Motor neuron (in vitro differentiated cells): ENCODE results near the gene WIPF2. TPM values are rescaled to one million over a fixed set of nuclear protein-coding genes. Genes with fewer than 3 reads are reported as not detected.

ENCODE experiments used
- ATAC-seq, 8 experiments: fragments of 200-7000 bp; cut with Tn5 transposase; replicated peaks in 6 of 8; 2 replicates each; pipeline ENCODE4 v1.8.0; 2021; ENCODE audit warnings: mild to moderate bottlenecking in 8 of 8, moderate library complexity in 8 of 8
- H3K27ac ChIP-seq, 2 donors: fragments of 250-450 bp; sonication (Bioruptor Pico); 2 replicates each; pipeline ENCODE4 v1.9.0; 2021; ENCODE audit warnings: antibody characterized with exemption in 2 of 2, mild to moderate bottlenecking in 2 of 2, moderate library complexity in 1 of 2
- H3K4me1 ChIP-seq, 2 donors: fragments of 250-450 bp; sonication (Bioruptor Pico); replicated peaks in 1 of 2; 2 replicates each; pipeline ENCODE4 v1.6.1; 2021; ENCODE audit warnings: antibody characterized with exemption in 2 of 2, mild to moderate bottlenecking in 2 of 2, moderate library complexity in 1 of 2
- H3K4me3 ChIP-seq, 5 donors: fragments of 250-450 bp; sonication (Bioruptor Pico); 2 replicates each; pipeline ENCODE4 v1.9.0; 2021; ENCODE audit warnings: antibody characterized with exemption in 5 of 5, mild to moderate bottlenecking in 5 of 5, moderate library complexity in 4 of 5
- WGBS, 10 experiments: fragments of 450-650 bp; shearing (Covaris generic); methylation state at CpG; one replicate each; pipeline ENCODE4 v1.0.0; 2022; 5-methylcytosine and 5-hydroxymethylcytosine counted together
- in situ Hi-C, 9 experiments: fragments of 400-800 bp; cut with MboI; loops; one replicate each; pipeline ENCODE4 v1.15.0; 2021; ENCODE audit warnings: low sequenced_read_pairs in 9 of 9, low pct_unique_long_range_greater_than_20kb in 2 of 9; ENCODE audit not compliant: unreplicated experiment in 9 of 9
- total RNA-seq, 8 experiments: library from RNA; unstranded; fragments of 300-600 nt; gene quantifications; 2 replicates each; pipeline versions ENCODE4 v1.2.3 to v1.2.4, GENCODE V29; 2022

WIPF2 gene
- total RNA-seq, 8 experiments from 2014 or later = 7.1 to 16.4 (median 11.5) TPM

GRCh38 chr17:40241252-40241834, 22.2 kb downstream of the WIPF2 start:
- peak in 4 of 8 experiments; percentile 22 to 74 (median 40) for ATAC-seq
- H3K4me1 ChIP-seq = peaks cover 8 to 20% of the 10 kb centered on the region in 2 donors
- in situ Hi-C loops = no loop called here
- H3K4me3 ChIP-seq = no peak overlapping the region
- 38 to 96% (median 72%) methylated on average over 1 to 4 of the region's 4 CpGs; no CpG with 5 or more reads in 2 of the 10 experiments for whole genome bisulfite sequencing, 10 experiments
- H3K27ac ChIP-seq = peak overlapping the region in 1 of 2 donors; percentile 42

- in situ Hi-C loops = no loop called here
- ATAC-seq = peak in 7 of 8 experiments; percentile 28 to 90 (median 80)
- H3K4me1 ChIP-seq = peaks cover 8 to 20% of the 10 kb centered on the region in 2 donors
- H3K4me3 ChIP-seq = no peak overlapping the region
- 0 to 100% (median 72%) methylated on average over 1 to 3 of the region's 3 CpGs for WGBS, 10 experiments
- peak overlapping the region in 1 of 2 donors; percentile 19 for H3K27ac ChIP-seq
These were observed 23.7 kb downstream of the WIPF2 start for GRCh38 chr17:40242774-40243173.

- peak in 1 of 8 experiments; percentile 16 for ATAC-seq
- WGBS, 10 experiments = 0 to 100% (median 80%) methylated on average over 2 to 3 of the region's 3 CpGs; no CpG with 5 or more reads in 5 of the 10 experiments
- H3K27ac ChIP-seq = no peak overlapping the region
- H3K4me3 ChIP-seq = no peak overlapping the region
- H3K4me1 ChIP-seq = peaks cover 9 to 20% of the 10 kb centered on the region in 2 donors
- in situ Hi-C loops = no loop called here
These were observed 24.7 kb downstream of the WIPF2 start for GRCh38 chr17:40243761-40244160.

- in situ Hi-C loops = no loop called here
- WGBS, 10 experiments = 50 to 100% (median 92%) methylated on average over 1 to 4 of the region's 4 CpGs; no CpG with 5 or more reads in 5 of the 10 experiments
- no peak overlapping the region for H3K27ac ChIP-seq
These were observed 25.2 kb downstream of the WIPF2 start for GRCh38 chr17:40244255-40244654.

GRCh38 chr17:40247926-40248495, 28.9 kb downstream of the WIPF2 start:
- 0 to 100% (median 92%) methylated on average over 1 to 7 of the region's 7 CpGs for WGBS, 10 experiments
- peaks cover 3 to 8% of the 10 kb centered on the region in 2 donors for H3K4me1 ChIP-seq
- no peak for ATAC-seq
- in situ Hi-C loops = no loop called here
- H3K4me3 ChIP-seq = no peak overlapping the region
- H3K27ac ChIP-seq = no peak overlapping the region

More at GRCh38 chr17:40244255-40244654, 25.2 kb downstream of the WIPF2 start:
- no peak for ATAC-seq
- Histone ChIP-seq H3K4me3 (no peak overlapping the region), H3K4me1 (peaks cover 11 to 20% of the 10 kb centered on the region in 2 donors)

- in situ Hi-C loops = no loop called here
- 67 to 100% (median 100%) methylated on average over 1 of the region's 1 CpG; no CpG with 5 or more reads in 4 of the 10 experiments for WGBS, 10 experiments
- ATAC-seq = no peak
- no peak overlapping the region for H3K4me3 ChIP-seq
- no peak overlapping the region for H3K27ac ChIP-seq
- peaks cover 3 to 6% of the 10 kb centered on the region in 2 donors for H3K4me1 ChIP-seq
These were observed 29.4 kb downstream of the WIPF2 start for GRCh38 chr17:40248507-40248906.

- ATAC-seq = peak; percentile 58 to 100 (median 76)
- in situ Hi-C loops = no loop called here
- peaks cover 3 to 6% of the 10 kb centered on the region in 2 donors for H3K4me1 ChIP-seq
- H3K27ac ChIP-seq = no peak overlapping the region
- no peak overlapping the region for H3K4me3 ChIP-seq
These were observed 32.5 kb downstream of the WIPF2 start for GRCh38 chr17:40251576-40251975.

- Histone ChIP-seq H3K4me3 (no peak overlapping the region), H3K27ac (no peak overlapping the region), H3K4me1 (peaks cover 3 to 6% of the 10 kb centered on the region in 2 donors)
- in situ Hi-C loops = no loop called here
- no peak for ATAC-seq
- 85 to 100% (median 93%) methylated on average over 2 to 3 of the region's 3 CpGs; no CpG with 5 or more reads in 1 of the 10 experiments for WGBS, 10 experiments
These were observed 34.5 kb downstream of the WIPF2 start for GRCh38 chr17:40253565-40253964.

GRCh38 chr17:40259505-40259904, 40.4 kb downstream of the WIPF2 start:
- WGBS, 10 experiments = 90 to 100% (median 100%) methylated on average over 1 to 2 of the region's 2 CpGs; no CpG with 5 or more reads in 1 of the 10 experiments
- in situ Hi-C loops = no loop called here
- Histone ChIP-seq H3K4me3 (no peak overlapping the region), H3K4me1 (no peaks in the 10 kb centered on the region), H3K27ac (no peak overlapping the region)
- no peak for ATAC-seq

- no peak for ATAC-seq
- no peak overlapping the region for H3K4me3 ChIP-seq
- in situ Hi-C loops = no loop called here
- WGBS, 10 experiments = 98 to 100% (median 100%) methylated on average over 1 to 7 of the region's 7 CpGs; no CpG with 5 or more reads in 5 of the 10 experiments
- H3K4me1 ChIP-seq = no peaks in the 10 kb centered on the region
- H3K27ac ChIP-seq = no peak overlapping the region
These were observed 41.4 kb downstream of the WIPF2 start for GRCh38 chr17:40260528-40260927.

- ATAC-seq = no peak
- 60 to 100% (median 100%) methylated on average over 1 to 3 of the region's 21 CpGs; no CpG with 5 or more reads in 5 of the 10 experiments for WGBS, 10 experiments
- Histone ChIP-seq H3K4me1 (no peaks in the 10 kb centered on the region), H3K4me3 (no peak overlapping the region), H3K27ac (no peak overlapping the region)
- in situ Hi-C loops = no loop called here
These were observed 45.5 kb downstream of the WIPF2 start for GRCh38 chr17:40264458-40265185.

- in situ Hi-C loops = no loop called here
- 81 to 96% (median 90%) methylated on average over 1 to 5 of the region's 5 CpGs for WGBS, 10 experiments
- no peak overlapping the region for H3K27ac ChIP-seq
- H3K4me3 ChIP-seq = no peak overlapping the region
- no peak for ATAC-seq
- no peaks in the 10 kb centered on the region for H3K4me1 ChIP-seq
These were observed 46.2 kb downstream of the WIPF2 start for GRCh38 chr17:40265337-40265736.

GRCh38 chr17:40266882-40267281, 47.8 kb downstream of the WIPF2 start:
- ATAC-seq = no peak
- WGBS, 10 experiments = 65 to 100% (median 100%) methylated on average over 1 to 5 of the region's 6 CpGs; no CpG with 5 or more reads in 2 of the 10 experiments
- no peak overlapping the region for H3K27ac ChIP-seq
- no peaks in the 10 kb centered on the region for H3K4me1 ChIP-seq
- in situ Hi-C loops = no loop called here
- no peak overlapping the region for H3K4me3 ChIP-seq
